Measurements from ENCODE around the gene MVD.

The MVD gene

GRCh38 chr16:88662843-88663606 is at the start of gene MVD:
Gene MVD, minus strand, starts transcription at chr16:88663091. Its CDS starts 11 bp downstream, at chr16:88663080.
- peaks cover 2% of the 10 kb centered on the region for H3K4me1 ChIP-seq (ENCODE audit: control insufficient read depth, insufficient read depth, low read length)
- peak within 1 kb of the TSS; percentile 65 for H3K9ac ChIP-seq (ENCODE audit: low read depth, low read length)
- peak within 1 kb of the TSS; percentile 81 for H3K4me3 ChIP-seq (ENCODE audit: low read depth, low read length)
- H3K36me3 ChIP-seq (ENCODE audit: control insufficient read depth, insufficient read depth, low read length), result peaks cover 4% of the 10 kb centered on the region
- no peaks in the 10 kb centered on the region for H3K9me3 ChIP-seq (ENCODE audit: control insufficient read depth, insufficient read depth, low read length)
- H3K27me3 ChIP-seq (ENCODE audit: control insufficient read depth, insufficient read depth, low read length), result no peaks in the 10 kb centered on the region

GRCh38 chr16:88712362-88712979 is 49.6 kb upstream of the MVD start:
- Histone ChIP-seq H3K36me3 (ENCODE audit: control insufficient read depth, insufficient read depth, low read length) (peaks cover 39% of the 10 kb centered on the region), H3K9me3 (ENCODE audit: control insufficient read depth, insufficient read depth, low read length) (no peaks in the 10 kb centered on the region), H3K4me1 (ENCODE audit: control insufficient read depth, insufficient read depth, low read length) (no peaks in the 10 kb centered on the region), H3K27me3 (ENCODE audit: control insufficient read depth, insufficient read depth, low read length) (no peaks in the 10 kb centered on the region), H3K4me3 (ENCODE audit: low read depth, low read length) (no peak overlapping the region), H3K9ac (ENCODE audit: low read depth, low read length) (peak overlapping the region; percentile 5)

DNA sequence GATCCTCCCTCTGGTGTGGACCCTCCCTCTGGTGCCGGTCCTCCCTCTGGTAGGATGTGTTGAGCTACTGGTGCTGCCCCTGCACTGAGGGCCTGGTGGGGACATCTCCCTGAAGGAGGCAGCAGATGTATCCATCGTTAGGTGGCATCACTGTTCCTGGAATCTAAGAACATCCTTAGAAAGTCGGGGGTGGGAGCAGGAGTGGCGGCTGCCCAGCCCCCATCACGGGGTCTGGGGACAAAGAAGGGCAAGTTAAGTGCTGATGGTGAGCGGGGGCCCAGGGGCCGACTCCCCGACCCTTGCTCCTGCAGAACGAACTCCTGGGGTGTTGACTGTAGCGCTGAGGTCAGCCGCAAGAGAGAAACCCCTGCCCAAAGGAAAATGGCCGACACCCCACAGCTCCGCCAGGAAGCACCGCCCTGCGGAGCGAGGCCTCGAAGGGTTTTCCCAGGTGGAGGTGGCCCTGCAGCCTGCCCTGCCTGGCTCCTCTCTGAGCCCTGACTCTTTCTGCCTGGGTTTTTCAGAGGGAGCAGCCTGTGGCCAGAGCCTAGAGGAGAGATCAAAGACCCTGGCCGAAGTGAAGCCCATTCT is 49.0 kb upstream of the MVD start:
- no peak overlapping the region for H3K4me3 ChIP-seq (ENCODE audit: low read depth, low read length)
- peaks cover 4% of the 10 kb centered on the region for H3K4me1 ChIP-seq (ENCODE audit: control insufficient read depth, insufficient read depth, low read length)
- H3K9me3 ChIP-seq (ENCODE audit: control insufficient read depth, insufficient read depth, low read length), result no peaks in the 10 kb centered on the region
- no peaks in the 10 kb centered on the region for H3K27me3 ChIP-seq (ENCODE audit: control insufficient read depth, insufficient read depth, low read length)
- peaks cover 36% of the 10 kb centered on the region for H3K36me3 ChIP-seq (ENCODE audit: control insufficient read depth, insufficient read depth, low read length)
- peak overlapping the region; percentile 5 for H3K9ac ChIP-seq (ENCODE audit: low read depth, low read length)

DNA sequence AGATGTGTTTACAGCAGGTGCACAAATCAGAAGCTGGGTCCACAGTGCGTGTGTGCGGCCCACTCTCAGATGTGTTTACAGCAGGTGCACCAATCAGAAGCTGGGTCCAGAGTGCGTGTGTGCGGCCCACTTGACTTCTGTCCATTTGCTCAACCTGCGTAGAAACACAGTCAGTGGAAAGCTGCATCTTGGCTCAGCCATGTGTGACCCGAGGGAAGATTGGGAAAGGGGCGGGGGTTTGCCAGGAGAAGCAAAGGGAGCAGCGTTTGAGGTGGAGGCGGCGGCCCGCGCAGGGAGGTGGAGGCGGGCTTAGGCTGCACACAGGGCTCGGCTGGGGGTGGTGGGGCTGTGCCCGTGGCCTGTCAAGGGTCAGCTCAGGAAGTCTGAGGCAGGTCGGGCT is 47.7 kb upstream of the MVD start:
- H3K36me3 ChIP-seq (ENCODE audit: control insufficient read depth, insufficient read depth, low read length), result peaks cover 24% of the 10 kb centered on the region
- H3K4me3 ChIP-seq (ENCODE audit: low read depth, low read length), result no peak overlapping the region
- H3K9me3 ChIP-seq (ENCODE audit: control insufficient read depth, insufficient read depth, low read length), result no peaks in the 10 kb centered on the region
- H3K4me1 ChIP-seq (ENCODE audit: control insufficient read depth, insufficient read depth, low read length), result peaks cover 4% of the 10 kb centered on the region
- H3K27me3 ChIP-seq (ENCODE audit: control insufficient read depth, insufficient read depth, low read length), result no peaks in the 10 kb centered on the region
- H3K9ac ChIP-seq (ENCODE audit: low read depth, low read length), result no peak overlapping the region

DNA sequence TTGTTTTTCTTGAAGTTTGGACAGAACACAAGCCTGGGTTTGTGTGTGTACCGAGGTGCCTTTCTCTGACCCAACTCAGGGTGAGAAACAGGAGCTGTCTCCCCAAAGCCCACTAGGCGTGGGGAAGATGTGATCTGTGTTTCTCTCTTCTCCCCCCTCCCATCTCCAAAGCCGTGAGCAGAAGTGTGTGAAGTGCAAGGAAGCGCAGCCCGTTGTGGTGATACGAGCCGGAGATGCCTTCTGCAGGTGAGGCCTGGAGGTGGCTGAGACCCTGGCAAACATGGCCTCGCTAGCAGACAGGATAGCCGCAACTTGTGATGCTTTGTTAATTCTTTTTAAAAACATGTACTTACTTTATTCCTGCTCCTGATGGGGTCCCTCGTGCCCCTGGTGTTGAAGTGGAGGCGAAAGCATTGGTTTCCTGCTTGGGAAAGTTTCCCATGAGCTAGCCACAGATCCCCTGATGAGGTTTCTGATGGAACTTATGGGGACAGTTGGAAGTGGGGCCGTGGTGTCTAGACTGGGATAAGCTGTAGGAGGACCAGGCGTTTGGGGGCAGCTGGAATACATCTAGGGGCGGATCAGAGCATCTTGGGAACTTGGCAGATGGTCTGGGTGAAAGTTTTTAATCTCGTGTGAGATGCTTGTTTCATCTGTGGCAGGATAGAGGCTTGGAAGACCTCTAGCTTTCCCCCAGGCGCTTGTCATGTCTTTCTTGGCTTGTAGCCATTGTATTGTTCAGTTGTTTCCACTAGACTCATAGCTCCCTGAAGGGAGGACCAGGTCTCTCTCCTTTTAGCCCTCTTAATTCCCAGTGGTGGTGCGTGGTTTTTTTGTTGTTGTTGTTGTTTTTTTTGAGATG is 44.3 kb upstream of the MVD start:
- peak overlapping the region; percentile 74 for H3K9ac ChIP-seq (ENCODE audit: low read depth, low read length)
- H3K36me3 ChIP-seq (ENCODE audit: control insufficient read depth, insufficient read depth, low read length), result peaks cover 4% of the 10 kb centered on the region
- no peaks in the 10 kb centered on the region for H3K27me3 ChIP-seq (ENCODE audit: control insufficient read depth, insufficient read depth, low read length)
- H3K4me1 ChIP-seq (ENCODE audit: control insufficient read depth, insufficient read depth, low read length), result peaks cover 4% of the 10 kb centered on the region
- H3K9me3 ChIP-seq (ENCODE audit: control insufficient read depth, insufficient read depth, low read length), result no peaks in the 10 kb centered on the region
- peak overlapping the region; percentile 98 for H3K4me3 ChIP-seq (ENCODE audit: low read depth, low read length)

GRCh38 chr16:88706229-88706964 is 43.5 kb upstream of the MVD start, which contains the start of the genes CTU2 and RNF166:
Gene CTU2, plus strand, starts transcription at chr16:88706503. Its CDS starts 28 bp downstream, at chr16:88706531.
Gene RNF166, minus strand, starts transcription at chr16:88706408. Its CDS starts 83 bp downstream, at chr16:88706325.
- peak within 1 kb of the TSS; percentile 74 for H3K9ac ChIP-seq (ENCODE audit: low read depth, low read length)
- H3K9me3 ChIP-seq (ENCODE audit: control insufficient read depth, insufficient read depth, low read length), result no peaks in the 10 kb centered on the region
- peak within 1 kb of the TSS; percentile 98 for H3K4me3 ChIP-seq (ENCODE audit: low read depth, low read length)
- H3K27me3 ChIP-seq (ENCODE audit: control insufficient read depth, insufficient read depth, low read length), result no peaks in the 10 kb centered on the region
- peaks cover 4% of the 10 kb centered on the region for H3K4me1 ChIP-seq (ENCODE audit: control insufficient read depth, insufficient read depth, low read length)
- H3K36me3 ChIP-seq (ENCODE audit: control insufficient read depth, insufficient read depth, low read length), result peaks cover 4% of the 10 kb centered on the region

DNA sequence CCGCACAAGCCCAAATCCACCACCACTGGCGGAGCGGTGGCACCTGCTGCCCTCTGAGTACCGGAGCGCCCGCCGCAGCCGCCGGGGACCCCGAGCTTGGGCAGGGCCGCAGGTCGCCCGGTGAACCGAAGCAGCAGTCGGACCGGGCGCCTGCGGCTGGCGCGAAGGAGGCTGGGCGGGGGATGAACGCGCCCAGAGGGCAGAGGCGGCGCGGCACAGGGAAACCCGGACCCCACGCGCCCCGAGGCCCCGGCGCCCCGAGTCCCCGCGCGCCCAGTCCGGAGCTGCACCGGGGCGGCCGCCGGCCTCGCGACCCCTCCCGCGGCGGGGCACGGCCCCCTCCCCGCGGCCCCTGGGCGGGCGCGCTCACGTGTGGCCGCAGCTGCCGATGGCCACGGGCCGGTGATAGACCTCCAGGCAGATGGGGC is 42.9 kb upstream of the MVD start:
- Histone ChIP-seq H3K4me1 (ENCODE audit: control insufficient read depth, insufficient read depth, low read length) (peaks cover 4% of the 10 kb centered on the region), H3K27me3 (ENCODE audit: control insufficient read depth, insufficient read depth, low read length) (no peaks in the 10 kb centered on the region), H3K4me3 (ENCODE audit: low read depth, low read length) (peak overlapping the region; percentile 98), H3K9me3 (ENCODE audit: control insufficient read depth, insufficient read depth, low read length) (no peaks in the 10 kb centered on the region), H3K9ac (ENCODE audit: low read depth, low read length) (peak overlapping the region; percentile 54), H3K36me3 (ENCODE audit: control insufficient read depth, insufficient read depth, low read length) (peaks cover 4% of the 10 kb centered on the region)

GRCh38 chr16:88705076-88705684 is 42.3 kb upstream of the MVD start:
- H3K9ac ChIP-seq (ENCODE audit: low read depth, low read length), result peak overlapping the region; percentile 54
- no peaks in the 10 kb centered on the region for H3K27me3 ChIP-seq (ENCODE audit: control insufficient read depth, insufficient read depth, low read length)
- H3K36me3 ChIP-seq (ENCODE audit: control insufficient read depth, insufficient read depth, low read length), result peaks cover 10% of the 10 kb centered on the region

DNA sequence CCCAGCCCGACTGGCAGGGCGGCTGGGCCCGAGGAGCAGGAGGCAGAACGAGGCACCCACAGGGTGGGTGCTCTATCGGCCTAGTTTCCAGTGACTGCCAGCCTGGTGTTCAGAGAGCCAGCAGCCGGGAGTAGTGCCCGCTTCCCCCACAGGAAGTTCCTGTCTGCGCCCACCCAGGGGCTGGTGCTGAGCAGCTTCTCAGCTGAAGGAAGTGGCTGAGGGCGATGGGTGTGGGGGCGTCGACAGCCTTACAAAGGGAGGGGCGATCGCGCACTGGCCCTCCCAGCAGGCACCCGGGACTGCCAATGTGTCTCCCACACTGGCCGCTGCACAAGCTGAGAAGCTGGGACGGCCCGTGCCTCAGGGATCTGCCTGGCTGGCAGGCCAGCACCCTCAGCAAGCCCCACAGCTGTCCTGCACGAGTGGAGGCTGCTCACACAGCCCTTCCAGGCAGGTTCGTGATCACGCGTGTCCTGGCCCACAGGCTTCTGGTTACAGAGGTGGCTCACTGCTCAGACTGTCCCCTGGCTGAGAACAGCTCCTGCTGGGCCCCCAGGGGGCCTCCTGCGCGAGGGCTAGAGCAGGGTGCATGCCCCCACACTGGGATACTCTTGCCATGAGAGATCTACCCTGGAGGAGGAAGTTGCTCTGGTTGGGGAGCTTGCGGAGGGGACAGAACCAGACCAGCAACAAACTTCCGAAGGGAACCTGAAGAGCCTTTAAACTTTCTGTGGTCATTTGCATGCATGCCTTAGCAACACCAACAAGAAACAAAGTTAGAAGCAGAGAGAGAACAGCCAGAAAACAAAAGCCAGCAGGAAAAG is 40.8 kb upstream of the MVD start:
- Histone ChIP-seq H3K9ac (ENCODE audit: low read depth, low read length) (no peak overlapping the region), H3K4me1 (ENCODE audit: control insufficient read depth, insufficient read depth, low read length) (peaks cover 4% of the 10 kb centered on the region), H3K4me3 (ENCODE audit: low read depth, low read length) (no peak overlapping the region)

More at GRCh38 chr16:88705076-88705684, 42.3 kb upstream of the MVD start:
- Histone ChIP-seq H3K9me3 (ENCODE audit: control insufficient read depth, insufficient read depth, low read length) (no peaks in the 10 kb centered on the region), H3K4me1 (ENCODE audit: control insufficient read depth, insufficient read depth, low read length) (peaks cover 4% of the 10 kb centered on the region), H3K4me3 (ENCODE audit: low read depth, low read length) (peak overlapping the region; percentile 98)

More for the DNA sequence above, 40.8 kb upstream of the MVD start:
- Histone ChIP-seq H3K9me3 (ENCODE audit: control insufficient read depth, insufficient read depth, low read length) (no peaks in the 10 kb centered on the region), H3K36me3 (ENCODE audit: control insufficient read depth, insufficient read depth, low read length) (peaks cover 11% of the 10 kb centered on the region), H3K27me3 (ENCODE audit: control insufficient read depth, insufficient read depth, low read length) (no peaks in the 10 kb centered on the region)
